H1 (cell line): Measurements from ENCODE around the gene LRRC40. TPM values are rescaled to one million over a fixed set of nuclear protein-coding genes. Genes with fewer than 3 reads are reported as not detected.

Source experiments
- CTCF ChIA-PET: fragments of 300-600 bp; sonication (Branson Sonifier 250); formaldehyde crosslinking; loops from one replicate; lab custom pipeline; 2021; ENCODE audit not compliant: partially characterized antibody; lab: Charles Lee
- POLR2A ChIA-PET: fragments of 300-600 bp; sonication (Branson Sonifier 250); formaldehyde crosslinking; loops from one replicate; lab custom pipeline; 2021; ENCODE audit warnings: inconsistent platforms; ENCODE audit not compliant: partially characterized antibody; lab: Charles Lee
- DNase-seq, 2 experiments: peaks; one replicate each; pipeline versions ENCODE4 v3.0.0 to v3.0.0-alpha.2; 2010 to 2022; ENCODE audit warnings: low spot score in 2 of 2, low read depth in 1 of 2, mixed read lengths in 1 of 2
- FAIRE-seq: peaks from 2 replicates; lab custom pipeline; 2011; peaks lifted over from hg19 to GRCh38; lab: Jason Lieb, UNC
- H2AFZ ChIP-seq: 2 replicates; pipeline ENCODE4 v1.8.1; 2012; ENCODE audit warnings: low read length, inconsistent platforms
- H2AK5ac ChIP-seq: 2 replicates; pipeline ENCODE4 v1.6.1; 2013; ENCODE audit warnings: low read depth, low read length
- H2BK120ac ChIP-seq: replicated peaks from 2 replicates; pipeline ENCODE3; 2013; ENCODE audit warnings: low read depth, low read length, inconsistent platforms
- H2BK12ac ChIP-seq: 2 replicates; pipeline ENCODE4 v1.6.1; 2013; ENCODE audit warnings: low read depth, low read length
- H2BK15ac ChIP-seq: 2 replicates; pipeline ENCODE4 v1.6.1; 2013; ENCODE audit warnings: low read length
- H2BK20ac ChIP-seq: 2 replicates; pipeline ENCODE4 v1.6.1; 2013; ENCODE audit warnings: low read length
- H2BK5ac ChIP-seq: 2 replicates; pipeline ENCODE4 v1.6.1; 2013; ENCODE audit warnings: low read depth, low read length
- H3K14ac ChIP-seq: 2 replicates; pipeline ENCODE4 v1.6.1; 2013; ENCODE audit warnings: inconsistent platforms; ENCODE audit not compliant: insufficient read length
- H3K18ac ChIP-seq: 2 replicates; pipeline ENCODE4 v1.6.1; 2013; ENCODE audit warnings: low read length; ENCODE audit errors: extremely low read depth
- H3K23ac ChIP-seq: 2 replicates; pipeline ENCODE4 v1.6.1; 2013; ENCODE audit warnings: inconsistent platforms; ENCODE audit not compliant: insufficient read length
- H3K23me2 ChIP-seq: 2 replicates; pipeline ENCODE4 v1.6.1; 2013; ENCODE audit warnings: low read depth, low read length
- H3K27ac ChIP-seq: 2 replicates; pipeline ENCODE4 v1.6.1; 2011; ENCODE audit warnings: low read depth, low read length, inconsistent platforms
- H3K27me3 ChIP-seq, 4 experiments: replicated peaks in 1 of 4; 1 replicate in 1 of 4; 2 replicates in 3 of 4; pipeline versions ENCODE4 v1.6.1 to v1.8.1; 2011 to 2013; ENCODE audit warnings: low read length in 3 of 4, mild to moderate bottlenecking in 3 of 4, inconsistent platforms in 2 of 4, mixed read lengths in 2 of 4, moderate library complexity in 1 of 4; ENCODE audit not compliant: control insufficient read depth in 3 of 4, insufficient read depth in 3 of 4; ENCODE audit errors: extremely low read depth in 1 of 4
- H3K36me3 ChIP-seq, 4 experiments: 2 replicates each; pipeline versions ENCODE4 v1.6.1 to v1.8.1; 2011 to 2013; ENCODE audit warnings: mild to moderate bottlenecking in 4 of 4, low read length in 3 of 4, moderate library complexity in 2 of 4, control low read depth in 1 of 4, inconsistent platforms in 1 of 4; ENCODE audit not compliant: insufficient read depth in 4 of 4, control insufficient read depth in 2 of 4
- H3K4ac ChIP-seq: replicated peaks from 2 replicates; pipeline ENCODE3; 2013; ENCODE audit warnings: low read length, low read depth, mixed read lengths, inconsistent platforms; ENCODE audit not compliant: insufficient read length
- H3K4me1 ChIP-seq, 4 experiments: replicated peaks in 1 of 4; 1 replicate in 1 of 4; 2 replicates in 3 of 4; pipeline versions ENCODE4 v1.6.1 to v1.8.1; 2011 to 2013; ENCODE audit warnings: low read length in 3 of 4, inconsistent platforms in 2 of 4, mixed read lengths in 1 of 4; ENCODE audit not compliant: insufficient read depth in 4 of 4, control insufficient read depth in 3 of 4
- H3K4me2 ChIP-seq, 2 experiments: 2 replicates each; pipeline versions ENCODE4 v1.6.1 to v1.8.1; 2011 to 2013; ENCODE audit warnings: low read depth in 2 of 2, low read length in 2 of 2, control low read depth in 1 of 2, inconsistent platforms in 1 of 2, mild to moderate bottlenecking in 1 of 2; ENCODE audit not compliant: insufficient read depth in 1 of 2
- H3K4me3 ChIP-seq, 4 experiments: fragments of 200-600, 300-600 bp in 1 of 4; sonication (generic), shearing (Covaris generic), sonication (Bioruptor Twin) in 1 of 4; 2 replicates each; pipeline versions ENCODE4 v1.5.1 to v1.8.1; 2011 to 2016; ENCODE audit warnings: low read length in 4 of 4, low read depth in 3 of 4, control low read depth in 2 of 4, inconsistent platforms in 2 of 4, mild to moderate bottlenecking in 2 of 4, mixed read lengths in 1 of 4, moderate library complexity in 1 of 4; ENCODE audit not compliant: insufficient read depth in 2 of 4; ENCODE audit errors: extremely low read depth in 1 of 4
- H3K56ac ChIP-seq: replicated peaks from 2 replicates; pipeline ENCODE3; 2013; ENCODE audit warnings: low read depth, mild to moderate bottlenecking, mixed read lengths, low read length, inconsistent platforms; ENCODE audit not compliant: insufficient read length
- H3K79me1 ChIP-seq: 2 replicates; pipeline ENCODE4 v1.6.1; 2013; ENCODE audit warnings: low read depth, low read length, control low read depth
- H3K79me2 ChIP-seq, 2 experiments: 2 replicates each; pipeline versions ENCODE4 v1.6.1 to v1.8.1; 2012 to 2013; ENCODE audit warnings: low read length in 2 of 2, mild to moderate bottlenecking in 2 of 2, inconsistent platforms in 1 of 2; ENCODE audit not compliant: insufficient read depth in 2 of 2, control insufficient read depth in 1 of 2
- H3K9ac ChIP-seq, 4 experiments: replicated peaks in 1 of 4; 1 replicate in 1 of 4; 2 replicates in 3 of 4; pipeline versions ENCODE4 v1.6.1 to v1.8.1; 2011 to 2013; ENCODE audit warnings: low read depth in 3 of 4, low read length in 3 of 4, control low read depth in 2 of 4, mild to moderate bottlenecking in 2 of 4, moderate library complexity in 2 of 4, inconsistent platforms in 1 of 4; ENCODE audit errors: extremely low read depth in 1 of 4
- H3K9me3 ChIP-seq, 2 experiments: 2 replicates each; pipeline versions ENCODE4 v1.6.1 to v1.8.1; 2012 to 2013; ENCODE audit warnings: mild to moderate bottlenecking in 2 of 2, moderate library complexity in 2 of 2, control low read depth in 1 of 2, inconsistent platforms in 1 of 2, low read depth in 1 of 2, low read length in 1 of 2, mixed read lengths in 1 of 2; ENCODE audit not compliant: insufficient read depth in 2 of 2
- H4K20me1 ChIP-seq, 2 experiments: replicated peaks in 1 of 2; 2 replicates each; pipeline versions ENCODE3 to v1.8.1; 2011 to 2013; ENCODE audit warnings: inconsistent platforms in 2 of 2, low read length in 2 of 2, mild to moderate bottlenecking in 1 of 2; ENCODE audit not compliant: insufficient read depth in 2 of 2, control insufficient read depth in 1 of 2
- H4K5ac ChIP-seq: 2 replicates; pipeline ENCODE4 v1.6.1; 2013; ENCODE audit warnings: low read length, low read depth, mixed read lengths, inconsistent platforms; ENCODE audit not compliant: insufficient read length
- H4K8ac ChIP-seq: 2 replicates; pipeline ENCODE4 v1.8.0; 2013; ENCODE audit warnings: mild to moderate bottlenecking, moderate library complexity, low read length, inconsistent platforms; ENCODE audit not compliant: insufficient read depth; ENCODE audit errors: extremely low read depth
- H4K91ac ChIP-seq: replicated peaks from 2 replicates; pipeline ENCODE3; 2013; ENCODE audit warnings: low read length, mixed read lengths, inconsistent platforms; ENCODE audit not compliant: insufficient read length
- CEBPB ChIP-seq: IDR thresholded peaks from 2 replicates; pipeline ENCODE4 v1.6.1; 2012; ENCODE audit warnings: low read depth, low read length
- CTBP2 ChIP-seq: IDR thresholded peaks from 2 replicates; pipeline ENCODE4 v1.7.0; 2011; ENCODE audit warnings: borderline replicate concordance, mild to moderate bottlenecking, moderate library complexity, mixed read lengths, low read length; ENCODE audit not compliant: insufficient read depth, insufficient read length
- FOSL1 ChIP-seq: IDR thresholded peaks from 2 replicates; pipeline ENCODE4 v1.6.1; 2011; ENCODE audit warnings: mild to moderate bottlenecking, low read depth, low read length, moderate library complexity; ENCODE audit not compliant: insufficient read depth
- GTF2F1 ChIP-seq: IDR thresholded peaks from 2 replicates; pipeline ENCODE4 v1.6.1; 2012; ENCODE audit warnings: low read depth, low read length, improper control_type of control experiment, borderline replicate concordance
- JUND ChIP-seq: IDR thresholded peaks from 2 replicates; pipeline ENCODE4 v1.6.1; 2011; ENCODE audit warnings: mild to moderate bottlenecking, improper control_type of control experiment, low read length
- MAX ChIP-seq: IDR thresholded peaks from 2 replicates; pipeline ENCODE4 v1.6.1; 2012; ENCODE audit warnings: inconsistent platforms
- POLR2A ChIP-seq, 2 experiments: IDR thresholded peaks; 1 replicate in 1 of 2; 2 replicates in 1 of 2; pipeline ENCODE4 v1.6.1; 2011; ENCODE audit warnings: low read depth in 2 of 2, low read length in 2 of 2, mild to moderate bottlenecking in 2 of 2; ENCODE audit errors: control extremely low read depth in 1 of 2
- POU5F1 ChIP-seq: IDR thresholded peaks from 2 replicates; pipeline ENCODE4 v1.6.1; 2011; ENCODE audit warnings: low read depth, mild to moderate bottlenecking, low read length, moderate library complexity
- RAD21 ChIP-seq, 2 experiments: IDR thresholded peaks in 1 of 2; conservative IDR thresholded peaks in 1 of 2; 2 replicates each; pipeline ENCODE4 v1.6.1; 2011; ENCODE audit warnings: low read depth in 2 of 2, low read length in 2 of 2, improper control_type of control experiment in 1 of 2, inconsistent platforms in 1 of 2, mild to moderate bottlenecking in 1 of 2, moderate library complexity in 1 of 2
- RFX5 ChIP-seq: IDR thresholded peaks from 2 replicates; pipeline ENCODE4 v1.6.1; 2011; ENCODE audit warnings: low read depth, low read length, improper control_type of control experiment, borderline replicate concordance
- SP2 ChIP-seq: IDR thresholded peaks from 2 replicates; pipeline ENCODE4 v1.6.1; 2012; ENCODE audit warnings: mild to moderate bottlenecking, low read length, inconsistent platforms
- TCF12 ChIP-seq: IDR thresholded peaks from 2 replicates; pipeline ENCODE4 v1.6.1; 2011; ENCODE audit warnings: low read depth, mild to moderate bottlenecking, low read length
- TEAD4 ChIP-seq: IDR thresholded peaks from 2 replicates; pipeline ENCODE4 v1.6.1; 2012; ENCODE audit warnings: low read depth, low read length, inconsistent platforms, mixed read lengths
- WGBS, 2 experiments: shearing (Covaris generic) in 1 of 2; methylation state at CpG; one replicate each; pipeline versions ENCODE4 v1.1.6 to v1.1.7; 2013 to 2015; ENCODE audit warnings: low lambda C conversion rate in 2 of 2, mixed read lengths in 2 of 2, inconsistent platforms in 1 of 2, low coverage in 1 of 2, missing lambda C conversion rate in 1 of 2; ENCODE audit not compliant: insufficient replicate concordance in 2 of 2, insufficient coverage in 1 of 2, insufficient read length in 1 of 2; ENCODE audit errors: extremely low coverage in 1 of 2, missing lambda C conversion rate in 1 of 2; 5-methylcytosine and 5-hydroxymethylcytosine counted together
- polyA plus RNA-seq, 7 experiments: library from polyadenylated mRNA; depleted of rRNA in 3 of 7; stranded (reverse) in 5 of 7; unstranded in 2 of 7; fragments of >200 nt in 5 of 7; fragments of 200-250 nt in 2 of 7; gene quantifications; 1 replicate in 5 of 7; 2 replicates in 1 of 7; 4 replicates in 1 of 7; pipeline versions ENCODE4 v1.2.1 to v1.2.3, GENCODE V29; 2011 to 2013; ENCODE audit warnings: missing spikeins in 2 of 7, mixed read lengths in 2 of 7
- total RNA-seq: library from RNA; stranded (reverse); fragmentation: NEBNext Ultra II Directional; extraction: Animal tissue kit (Norgen Biotek cat#: 25700); gene quantifications from 2 replicates; pipeline ENCODE4 v1.2.1, GENCODE V29; 2021
- TF ChIP-seq, protein P1 (sequence below): IDR thresholded peaks from 2 replicates; pipeline ENCODE4 v1.6.1; 2011; ENCODE audit warnings: low read length, improper control_type of control experiment

The LRRC40 gene
- total and polyA plus RNA-seq, 2 of the 8 experiments (the other 6 are each of a cell fraction or from before 2014, with no cell fraction given) = 13.4 to 30.8 TPM

GRCh38 chr1:70109241-70109640, 96.1 kb downstream of the LRRC40 start:
- H3K56ac ChIP-seq = no peak overlapping the region
- no peak overlapping the region for H4K91ac ChIP-seq
- no peak overlapping the region for H2AK5ac ChIP-seq
- no peak overlapping the region for H2BK20ac ChIP-seq
- POLR2A ChIA-PET = no interaction called here
- H4K20me1 ChIP-seq = no peaks in the 10 kb centered on the region
- no peak overlapping the region for H2BK5ac ChIP-seq
- H3K14ac ChIP-seq = no peak overlapping the region
- no peak overlapping the region for H2AFZ ChIP-seq
- no peaks in the 10 kb centered on the region for H3K23me2 ChIP-seq
- no peaks in the 10 kb centered on the region for H3K79me1 ChIP-seq
- no peak overlapping the region for H2BK15ac ChIP-seq
- no peaks in the 10 kb centered on the region for H3K79me2 ChIP-seq
- H2BK12ac ChIP-seq = no peak overlapping the region
- H3K27me3 ChIP-seq = peaks cover 0 to 1% (median 0%) of the 10 kb centered on the region in 4 experiments; a peak in 1 of 7 replicates
- no peak for DNase-seq
- CTCF ChIA-PET = interaction anchor here (0.7 to 1.3 kb wide), 4 partner anchors 23 to 160 kb away, joined by 3 read pairs; no protein-coding TSS in a partner anchor
- no peaks in the 10 kb centered on the region for H3K36me3 ChIP-seq
- H3K23ac ChIP-seq = no peak overlapping the region
- H3K9ac ChIP-seq = no peak overlapping the region
- H3K4me2 ChIP-seq = no peak overlapping the region
- H3K4ac ChIP-seq = no peak overlapping the region
- H4K5ac ChIP-seq = no peak overlapping the region
- H3K9me3 ChIP-seq = no peaks in the 10 kb centered on the region
- no peak overlapping the region for H3K18ac ChIP-seq
- H3K27ac ChIP-seq = no peak overlapping the region
- H3K4me1 ChIP-seq = no peaks in the 10 kb centered on the region
- 94% methylated on average over 5 of the region's 5 CpGs; no CpG with 5 or more reads in 1 of the 2 experiments for WGBS, 2 experiments
- no peak overlapping the region for H2BK120ac ChIP-seq
- no peak overlapping the region for H4K8ac ChIP-seq
- H3K4me3 ChIP-seq = no peak overlapping the region
- FAIRE-seq = no peak
- no peak for TF ChIP-seq FOSL1
- no peak for TF ChIP-seq RAD21 (IDR thresholded peaks at IDR 0.05 in 1 of 2, conservative IDR thresholded peaks at IDR 0.05 in 1 of 2; ENCODE audit: low read depth in 2 of 2, low read length in 2 of 2)
- no peak for TF ChIP-seq CTBP2
- TF ChIP-seq, protein P1, sequence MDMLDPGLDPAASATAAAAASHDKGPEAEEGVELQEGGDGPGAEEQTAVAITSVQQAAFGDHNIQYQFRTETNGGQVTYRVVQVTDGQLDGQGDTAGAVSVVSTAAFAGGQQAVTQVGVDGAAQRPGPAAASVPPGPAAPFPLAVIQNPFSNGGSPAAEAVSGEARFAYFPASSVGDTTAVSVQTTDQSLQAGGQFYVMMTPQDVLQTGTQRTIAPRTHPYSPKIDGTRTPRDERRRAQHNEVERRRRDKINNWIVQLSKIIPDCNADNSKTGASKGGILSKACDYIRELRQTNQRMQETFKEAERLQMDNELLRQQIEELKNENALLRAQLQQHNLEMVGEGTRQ = no peak
- no peak for TF ChIP-seq TEAD4
- TF ChIP-seq POLR2A (IDR thresholded peaks at IDR 0.05; ENCODE audit: control extremely low read depth in 1 of 2, low read depth in 2 of 2, low read length in 2 of 2) = no peak
- TF ChIP-seq JUND = no peak
- no peak for TF ChIP-seq MAX
- TF ChIP-seq RFX5 = no peak
- TF ChIP-seq GTF2F1 = no peak
- TF ChIP-seq CEBPB = no peak
- TF ChIP-seq SP2 = no peak
- TF ChIP-seq TCF12 = no peak
- no peak for TF ChIP-seq POU5F1
